ENCODE data around the gene ADARB2.

Gene ADARB2

GRCh38 chr10:1546431-1547110 lies 190.8 kb downstream of the ADARB2 start:
- no peak overlapping the region for H3K27ac ChIP-seq
- no peaks in the 10 kb centered on the region for H3K27me3 ChIP-seq
- no peaks in the 10 kb centered on the region for H3K4me1 ChIP-seq (ENCODE audit: control insufficient read depth in 1 of 2, insufficient read depth in 1 of 2, low read depth in 1 of 2, low read length in 1 of 2)
- H3K36me3 ChIP-seq = no peaks in the 10 kb centered on the region
- TF ChIP-seq CTCF (IDR thresholded peaks at IDR 0.05) = no peak
- H3K4me3 ChIP-seq (ENCODE audit: low read depth in 1 of 2, low read length in 1 of 2) = no peak overlapping the region
- no peaks in the 10 kb centered on the region for H3K9me3 ChIP-seq

- Histone ChIP-seq H3K27me3 (no peaks in the 10 kb centered on the region), H3K4me3 (ENCODE audit: low read depth in 1 of 2, low read length in 1 of 2) (no peak overlapping the region), H3K9me3 (no peaks in the 10 kb centered on the region), H3K36me3 (no peaks in the 10 kb centered on the region), H3K27ac (no peak overlapping the region), H3K4me1 (ENCODE audit: control insufficient read depth in 1 of 2, insufficient read depth in 1 of 2, low read depth in 1 of 2, low read length in 1 of 2) (no peaks in the 10 kb centered on the region)
- TF ChIP-seq CTCF (IDR thresholded peaks at IDR 0.05) = no peak
Measured at GRCh38 chr10:1545524-1545923, 191.8 kb downstream of the ADARB2 start.

- no peaks in the 10 kb centered on the region for H3K9me3 ChIP-seq
- no peak overlapping the region for H3K4me3 ChIP-seq (ENCODE audit: low read depth in 1 of 2, low read length in 1 of 2)
- H3K36me3 ChIP-seq = no peaks in the 10 kb centered on the region
- no peak for TF ChIP-seq CTCF (IDR thresholded peaks at IDR 0.05)
- no peak overlapping the region for H3K27ac ChIP-seq
- H3K4me1 ChIP-seq (ENCODE audit: control insufficient read depth in 1 of 2, insufficient read depth in 1 of 2, low read depth in 1 of 2, low read length in 1 of 2) = no peaks in the 10 kb centered on the region
- no peaks in the 10 kb centered on the region for H3K27me3 ChIP-seq
Measured at GRCh38 chr10:1544929-1545328, 192.4 kb downstream of the ADARB2 start.

- H3K9me3 ChIP-seq = no peaks in the 10 kb centered on the region
- H3K4me3 ChIP-seq (ENCODE audit: low read depth in 1 of 2, low read length in 1 of 2) = no peak overlapping the region
Measured at GRCh38 chr10:1544209-1544673, 193.1 kb downstream of the ADARB2 start.

GRCh38 chr10:1543596-1543995 lies 193.7 kb downstream of the ADARB2 start:
- TF ChIP-seq CTCF (IDR thresholded peaks at IDR 0.05) = no peak
- Histone ChIP-seq H3K27me3 (no peaks in the 10 kb centered on the region), H3K9me3 (no peaks in the 10 kb centered on the region), H3K4me3 (ENCODE audit: low read depth in 1 of 2, low read length in 1 of 2) (no peak overlapping the region), H3K27ac (no peak overlapping the region), H3K36me3 (no peaks in the 10 kb centered on the region), H3K4me1 (ENCODE audit: control insufficient read depth in 1 of 2, insufficient read depth in 1 of 2, low read depth in 1 of 2, low read length in 1 of 2) (no peaks in the 10 kb centered on the region)

More at GRCh38 chr10:1544209-1544673, 193.1 kb downstream of the ADARB2 start:
- Histone ChIP-seq H3K36me3 (no peaks in the 10 kb centered on the region), H3K27ac (no peak overlapping the region), H3K27me3 (no peaks in the 10 kb centered on the region), H3K4me1 (ENCODE audit: control insufficient read depth in 1 of 2, insufficient read depth in 1 of 2, low read depth in 1 of 2, low read length in 1 of 2) (no peaks in the 10 kb centered on the region)
- TF ChIP-seq CTCF (IDR thresholded peaks at IDR 0.05) = no peak
